ENCODE results near the gene MYH14.

DNA sequence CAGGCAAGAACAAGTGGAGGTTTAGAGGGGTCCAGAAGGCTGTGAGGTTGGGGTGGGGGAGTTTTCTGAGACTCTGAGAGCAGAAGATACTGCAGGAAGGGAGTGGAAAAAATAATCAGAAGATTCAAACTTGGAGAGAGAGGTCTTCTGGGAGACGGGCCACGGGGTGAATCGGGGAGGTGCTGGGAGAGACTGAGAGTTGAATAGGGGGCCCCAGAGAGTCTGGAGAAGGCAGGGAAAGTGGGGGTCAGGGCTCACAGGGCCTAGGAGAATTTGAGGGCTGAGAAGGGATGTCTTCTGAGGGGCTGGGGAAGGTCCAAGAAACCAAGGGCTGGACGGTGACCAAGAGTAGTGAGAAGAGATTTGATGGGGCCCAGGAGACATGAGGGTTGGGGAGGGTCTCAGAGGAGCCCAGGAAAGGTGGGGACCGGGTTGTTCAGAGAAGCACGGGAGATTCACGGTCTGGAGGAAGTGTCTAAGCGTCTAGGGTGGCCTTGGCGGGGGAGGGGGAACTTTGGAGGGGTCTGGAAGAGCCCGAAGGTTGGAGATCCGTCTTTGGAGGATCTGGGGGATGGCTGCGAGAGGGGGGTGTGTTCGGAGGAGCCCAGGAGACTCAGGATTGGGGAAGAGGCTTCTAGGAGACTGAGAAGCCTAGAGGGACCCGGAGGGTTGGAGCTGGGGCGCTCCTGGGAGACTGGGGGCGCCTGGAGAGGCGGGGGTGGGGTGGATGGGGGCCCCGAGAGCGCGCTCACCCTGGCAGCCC is 124.2 kb downstream of the MYH14 start:
- TF ChIP-seq, protein P1, sequence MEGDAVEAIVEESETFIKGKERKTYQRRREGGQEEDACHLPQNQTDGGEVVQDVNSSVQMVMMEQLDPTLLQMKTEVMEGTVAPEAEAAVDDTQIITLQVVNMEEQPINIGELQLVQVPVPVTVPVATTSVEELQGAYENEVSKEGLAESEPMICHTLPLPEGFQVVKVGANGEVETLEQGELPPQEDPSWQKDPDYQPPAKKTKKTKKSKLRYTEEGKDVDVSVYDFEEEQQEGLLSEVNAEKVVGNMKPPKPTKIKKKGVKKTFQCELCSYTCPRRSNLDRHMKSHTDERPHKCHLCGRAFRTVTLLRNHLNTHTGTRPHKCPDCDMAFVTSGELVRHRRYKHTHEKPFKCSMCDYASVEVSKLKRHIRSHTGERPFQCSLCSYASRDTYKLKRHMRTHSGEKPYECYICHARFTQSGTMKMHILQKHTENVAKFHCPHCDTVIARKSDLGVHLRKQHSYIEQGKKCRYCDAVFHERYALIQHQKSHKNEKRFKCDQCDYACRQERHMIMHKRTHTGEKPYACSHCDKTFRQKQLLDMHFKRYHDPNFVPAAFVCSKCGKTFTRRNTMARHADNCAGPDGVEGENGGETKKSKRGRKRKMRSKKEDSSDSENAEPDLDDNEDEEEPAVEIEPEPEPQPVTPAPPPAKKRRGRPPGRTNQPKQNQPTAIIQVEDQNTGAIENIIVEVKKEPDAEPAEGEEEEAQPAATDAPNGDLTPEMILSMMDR (IDR thresholded peaks at IDR 0.05; ENCODE audit: low read depth, low read length): no peak
- TF ChIP-seq EZH2phosphoT487 (IDR thresholded peaks at IDR 0.05; ENCODE audit: low read depth): no peak
